Heart left ventricle (tissue), 16 donors: ENCODE measurements around the gene LARGE2. TPM values are rescaled to one million over a fixed set of nuclear protein-coding genes. Genes with fewer than 3 reads are reported as not detected.
A peak's percentile ranks its signal among the peaks of the same experiment; 100 is the strongest.
"Not testable (repeated sequence)": the region's sequence is repeated elsewhere in the genome, so short reads cannot be mapped to it uniquely, and the experiment has no call there.

ENCODE experiments used
- ATAC-seq, 4 donors: fragments of 200-7000 bp; cut with Tn5 transposase; one replicate each; pipeline ENCODE4 v1.9.1; 2020 to 2022; ENCODE audit warnings: moderate library complexity in 4 of 4, mild to moderate bottlenecking in 3 of 4, moderate number of reproducible peaks in 1 of 4
- DNase-seq, 5 donors: peaks; one replicate each; pipeline ENCODE4 v3.0.0-alpha.2; 2020
- H3K27ac ChIP-seq, 12 donors: fragments of 200-600 bp; sonication (generic) in 4 of 12; one replicate each; pipeline versions ENCODE4 v1.5.0 to v1.8.0; 2016 to 2022; ENCODE audit warnings: mild to moderate bottlenecking in 2 of 12
- H3K27me3 ChIP-seq, 9 donors: fragments of 200-600 bp; sonication (generic) in 2 of 9; one replicate each; pipeline versions ENCODE4 v1.5.1 to v1.8.0; 2016 to 2022; ENCODE audit warnings: mild to moderate bottlenecking in 3 of 9
- H3K36me3 ChIP-seq, 9 donors: fragments of 200-600 bp; sonication (generic) in 2 of 9; one replicate each; pipeline versions ENCODE4 v1.5.0 to v1.8.0; 2018 to 2022; ENCODE audit warnings: mild to moderate bottlenecking in 2 of 9
- H3K4me1 ChIP-seq, 12 donors: fragments of 200-600 bp; sonication (generic) in 4 of 12; one replicate each; pipeline versions ENCODE4 v1.5.0 to v1.8.0; 2016 to 2022; ENCODE audit warnings: mild to moderate bottlenecking in 3 of 12
- H3K4me3 ChIP-seq, 12 donors: fragments of 200-600 bp; sonication (generic) in 4 of 12; one replicate each; pipeline versions ENCODE4 v1.5.0 to v1.8.0; 2017 to 2022; ENCODE audit warnings: mild to moderate bottlenecking in 9 of 12, moderate library complexity in 4 of 12
- H3K9me3 ChIP-seq, 12 donors: fragments of 200-600 bp; sonication (generic) in 4 of 12; one replicate each; pipeline versions ENCODE4 v1.5.0 to v1.8.0; 2016 to 2022; ENCODE audit warnings: mild to moderate bottlenecking in 1 of 12
- CTCF ChIP-seq, 12 donors: fragments of 200-600 bp; sonication (generic) in 4 of 12; IDR thresholded peaks; one replicate each; pipeline versions ENCODE4 v1.5.0 to v1.8.0; 2018 to 2022; ENCODE audit warnings: antibody characterized with exemption in 12 of 12, mild to moderate bottlenecking in 5 of 12
- POLR2A ChIP-seq, 2 donors: fragments of 450-650 bp; IDR thresholded peaks; one replicate each; pipeline ENCODE4 v1.6.1; 2017; ENCODE audit warnings: antibody characterized with exemption in 2 of 2, mild to moderate bottlenecking in 2 of 2, moderate library complexity in 2 of 2
- WGBS, 4 donors: extraction: QIAGEN DNeasy Blood & Tissue Kit in 2 of 4; methylation state at CpG; one replicate each; pipeline versions ENCODE4 v1.1.5 to v1.1.7; 2013 to 2018; 5-methylcytosine and 5-hydroxymethylcytosine counted together
- intact Hi-C, 10 donors: fragments of 100-400 bp; cut with DNase I; formaldehyde crosslinking; loops; one replicate each; pipeline versions ENCODE4 v1.11.1 to v1.14.2; 2022
- polyA plus RNA-seq, 2 donors: library from polyadenylated mRNA; stranded (reverse); fragments of 200-250 nt; gene quantifications; one replicate each; pipeline ENCODE4 v1.2.3, GENCODE V29; 2013
- total RNA-seq, 9 donors: library from RNA; depleted of rRNA in 2 of 9; stranded (reverse); fragments of >200 nt in 2 of 9; fragmentation: NEBNext Ultra II Directional in 3 of 9; extraction: Animal tissue kit (Norgen Biotek cat#: 25700) in 3 of 9; gene quantifications; one replicate each; pipeline versions ENCODE4 v1.1.0 to v1.2.4, GENCODE V29; 2016 to 2023
- donor health status: ischemic (EF 13 %, LVEDD 7.1; RV severe dilation, severe dysfunction).
- donor health status: healthy with polysubstance abuse.
- donor health status: DM: no; HTN: yes; CAD: no.
- donor health status: DM: no; HTN: no; CAD: no.
- donor health status: ischemic (EF 25% LVEDD 6.9; RV normal size, moderate dysfunction).
- donor health status: ischemic (EF 25% LVEDD 5.7; RV mildly dilated, moderate dysfunction).
- donor health status: healthy.
- donor health status: DM: yes; HTN: yes; CAD: no.
- donor health status: ischemic (EF 35%, LVEDD 5.7; RV mildly dilated, moderate dysfunction).
- donor health status: nonischemic (EF 11% LVEDD 7.7; RV severe dilation, severe dysfunction).
- donor health status: DM: yes; HTN: yes; CAD: no.
- donor health status: PGD.
- donor health status: ischemic (EF 29% LVEDD 5.4; RV normal size, mild dysfunction).
- donor health status: nonischemic (EF 23%, LVEDD 6.1; RV moderate dilation, normal function).

Gene LARGE2
- total and polyA plus RNA-seq, 11 donors, result 0.17 to 0.88 TPM; not detected in 9

DNA sequence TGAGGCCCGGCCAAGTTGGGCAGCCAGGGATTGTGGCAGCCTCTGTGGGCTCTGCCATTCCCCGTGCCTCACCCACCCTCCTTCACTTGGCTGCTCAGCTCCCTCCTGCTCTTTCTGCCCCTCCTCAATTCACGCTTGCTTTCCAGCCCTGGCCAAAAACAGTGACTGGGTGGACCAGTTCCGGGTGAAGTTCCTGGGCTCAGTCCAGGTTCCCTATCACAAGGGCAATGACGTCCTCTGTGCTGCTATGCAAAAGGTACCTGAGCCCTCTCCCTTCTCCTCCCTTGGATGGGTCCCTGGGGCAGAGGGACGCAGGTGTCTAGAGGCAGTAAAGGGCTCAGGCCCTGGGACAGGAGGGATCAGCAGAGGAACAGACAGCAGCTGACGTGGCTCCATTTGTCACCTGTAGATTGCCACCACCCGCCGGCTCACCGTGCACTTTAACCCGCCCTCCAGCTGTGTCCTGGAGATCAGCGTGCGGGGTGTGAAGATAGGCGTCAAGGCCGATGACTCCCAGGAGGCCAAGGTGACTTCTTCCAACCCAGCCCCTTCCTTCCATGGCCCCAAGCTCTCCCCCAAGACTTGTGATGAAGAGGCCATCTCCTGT is 18.0 kb upstream of the LARGE2 start:
- H3K4me1 ChIP-seq, result peaks cover 5 to 28% (median 14%) of the 10 kb centered on the region in 12 donors
- WGBS, 4 donors, result 82 to 84% (median 83%) methylated on average over 15 of the region's 15 CpGs
- H3K27me3 ChIP-seq, result peaks cover 0 to 13% (median 0%) of the 10 kb centered on the region in 9 donors
- no peak for DNase-seq
- H3K36me3 ChIP-seq, result peaks cover 0 to 18% (median 3%) of the 10 kb centered on the region in 9 donors
- H3K27ac ChIP-seq, result no peak overlapping the region
- H3K9me3 ChIP-seq, result no peaks in the 10 kb centered on the region
- H3K4me3 ChIP-seq, result no peak overlapping the region
- intact Hi-C loops, result no loop called here
- no peak for ATAC-seq
- no peak for TF ChIP-seq CTCF (IDR thresholded peaks at IDR 0.05)
- no peak for TF ChIP-seq POLR2A (IDR thresholded peaks at IDR 0.05)

DNA sequence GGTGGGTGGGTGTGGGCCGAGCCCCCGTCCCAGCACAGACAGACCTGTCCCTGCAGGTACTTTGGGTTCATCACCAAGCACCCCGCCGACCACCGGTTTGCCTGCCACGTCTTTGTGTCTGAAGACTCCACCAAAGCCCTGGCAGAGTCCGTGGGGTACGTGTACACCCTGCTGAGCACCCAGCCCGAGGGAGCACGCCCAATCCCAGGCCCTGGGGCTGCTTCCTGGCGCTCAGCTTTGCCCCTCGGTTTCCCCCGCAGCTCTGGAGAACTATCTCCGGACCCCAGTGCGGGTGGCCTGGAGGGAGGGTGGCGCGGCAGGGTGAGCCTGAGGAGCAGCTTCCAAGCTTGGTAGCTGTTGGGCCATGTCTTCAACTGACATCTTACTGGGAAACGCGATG is 17.4 kb upstream of the LARGE2 start:
- H3K9me3 ChIP-seq, result no peaks in the 10 kb centered on the region
- 92 to 96% (median 94%) methylated on average over 17 to 19 of the region's 19 CpGs for WGBS, 4 donors
- TF ChIP-seq POLR2A (IDR thresholded peaks at IDR 0.05) (no peak), CTCF (IDR thresholded peaks at IDR 0.05) (no peak)
- intact Hi-C loops, result no loop called here
- peaks cover 0 to 25% (median 9%) of the 10 kb centered on the region in 9 donors for H3K36me3 ChIP-seq
- no peak for DNase-seq
- no peak overlapping the region for H3K4me3 ChIP-seq
- no peak for ATAC-seq
- peaks cover 5 to 21% (median 11%) of the 10 kb centered on the region in 12 donors for H3K4me1 ChIP-seq
- peaks cover 0 to 8% (median 0%) of the 10 kb centered on the region in 9 donors for H3K27me3 ChIP-seq
- no peak overlapping the region for H3K27ac ChIP-seq

DNA sequence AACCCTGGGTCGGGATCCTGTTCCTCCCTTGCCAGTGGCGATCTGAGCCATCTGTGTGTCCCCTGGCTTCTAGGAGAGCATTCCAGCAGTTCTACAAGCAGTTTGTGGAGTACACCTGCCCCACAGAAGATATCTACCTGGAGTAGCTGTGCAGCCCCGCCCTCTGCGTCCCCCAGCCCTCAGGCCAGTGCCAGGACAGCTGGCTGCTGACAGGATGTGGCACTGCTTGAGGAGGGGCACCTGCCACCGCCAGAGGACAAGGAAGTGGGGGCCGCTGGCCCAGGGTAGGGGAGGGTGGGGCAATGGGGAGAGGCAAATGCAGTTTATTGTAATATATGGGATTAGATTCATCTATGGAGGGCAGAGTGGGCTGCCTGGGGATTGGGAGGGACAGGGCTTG is 16.9 kb upstream of the LARGE2 start:
- not testable (repeated sequence) for H3K27me3 ChIP-seq, ATAC-seq

DNA sequence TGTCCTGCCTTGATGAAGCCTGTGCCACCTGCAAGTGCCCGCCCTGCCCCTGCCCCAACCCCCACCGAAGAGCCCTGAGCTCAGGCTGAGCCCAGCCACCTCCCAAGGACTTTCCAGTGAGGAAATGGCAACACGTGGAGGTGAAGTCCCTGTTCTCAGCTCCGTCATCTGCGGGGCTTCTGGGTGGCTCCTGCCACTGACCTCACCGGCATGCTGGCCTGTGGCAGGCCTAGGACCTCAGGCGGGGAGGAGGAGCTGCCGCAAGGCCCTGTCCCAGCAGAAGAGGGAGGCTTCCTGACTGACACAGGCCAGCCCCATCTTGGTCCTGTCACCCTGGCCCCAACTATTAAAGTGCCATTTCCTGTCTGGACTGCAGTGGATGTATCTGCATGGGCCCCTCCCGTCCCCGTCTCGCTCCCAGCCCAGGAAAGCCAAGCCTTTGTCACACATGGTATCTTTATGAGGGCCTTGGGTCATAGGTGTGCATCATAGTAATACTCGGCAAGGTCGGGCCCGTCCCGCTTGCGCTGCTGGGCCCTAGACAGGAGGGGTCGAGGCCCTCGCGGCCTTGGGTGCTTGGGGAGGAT is 16.3 kb upstream of the LARGE2 start:
- H3K9me3 ChIP-seq, result no peaks in the 10 kb centered on the region
- H3K27ac ChIP-seq, result no peak overlapping the region
- intact Hi-C loops, result no loop called here
- no peak for TF ChIP-seq CTCF (IDR thresholded peaks at IDR 0.05)
- TF ChIP-seq POLR2A (IDR thresholded peaks at IDR 0.05), result no peak
- no peaks in the 10 kb centered on the region for H3K27me3 ChIP-seq
- peaks cover 0 to 31% (median 20%) of the 10 kb centered on the region in 9 donors for H3K36me3 ChIP-seq
- ATAC-seq, result peak in 2 of 4 donors; percentile 2 to 6
- peaks cover 0 to 10% (median 1%) of the 10 kb centered on the region in 12 donors for H3K4me1 ChIP-seq
- no peak overlapping the region for H3K4me3 ChIP-seq
- DNase-seq, result no peak
- WGBS, 4 donors, result 63 to 83% (median 66%) methylated on average over 16 to 19 of the region's 19 CpGs

More for the DNA sequence above, 16.9 kb upstream of the LARGE2 start:
- Histone ChIP-seq H3K36me3 (peaks cover 0 to 27% (median 14%) of the 10 kb centered on the region in 9 donors), H3K4me1 (peaks cover 5 to 16% (median 8%) of the 10 kb centered on the region in 12 donors)
- H3K4me3 ChIP-seq, intact Hi-C loops, H3K27ac ChIP-seq, H3K9me3 ChIP-seq, DNase-seq: not testable (repeated sequence)
- WGBS, 4 donors, result 82 to 89% (median 84%) methylated on average over 5 to 6 of the region's 6 CpGs
